ENCODE measurements around the gene KAT6B.

DNA sequence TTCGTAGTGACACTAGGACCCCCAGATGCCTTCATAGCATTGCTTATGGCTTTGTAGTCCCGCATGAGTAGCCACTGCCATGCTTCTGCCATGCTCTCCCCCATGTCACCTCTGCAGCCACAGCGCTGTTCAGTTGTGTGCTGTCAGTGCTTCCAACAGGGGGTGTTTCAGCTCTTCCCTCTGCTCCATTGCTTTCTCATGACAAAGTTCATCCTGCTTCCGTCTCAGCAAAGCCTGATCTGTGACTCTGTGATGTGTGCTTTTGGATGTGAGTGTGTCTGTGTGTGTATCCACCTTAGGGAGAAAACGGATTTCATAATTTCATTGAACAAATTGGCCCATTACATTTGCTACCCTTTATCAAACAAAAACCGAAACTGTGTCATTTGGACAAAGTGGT is 150.2 kb downstream of the KAT6B start:
- TF ChIP-seq GTF2F1 (IDR thresholded peaks at IDR 0.05; ENCODE audit: borderline replicate concordance, low read depth, low read length) = no peak
- TF ChIP-seq POLR2A (IDR thresholded peaks at IDR 0.05; ENCODE audit: control extremely low read depth in 1 of 2, low read depth in 2 of 2, low read length in 2 of 2) = no peak
- TF ChIP-seq, protein P1, sequence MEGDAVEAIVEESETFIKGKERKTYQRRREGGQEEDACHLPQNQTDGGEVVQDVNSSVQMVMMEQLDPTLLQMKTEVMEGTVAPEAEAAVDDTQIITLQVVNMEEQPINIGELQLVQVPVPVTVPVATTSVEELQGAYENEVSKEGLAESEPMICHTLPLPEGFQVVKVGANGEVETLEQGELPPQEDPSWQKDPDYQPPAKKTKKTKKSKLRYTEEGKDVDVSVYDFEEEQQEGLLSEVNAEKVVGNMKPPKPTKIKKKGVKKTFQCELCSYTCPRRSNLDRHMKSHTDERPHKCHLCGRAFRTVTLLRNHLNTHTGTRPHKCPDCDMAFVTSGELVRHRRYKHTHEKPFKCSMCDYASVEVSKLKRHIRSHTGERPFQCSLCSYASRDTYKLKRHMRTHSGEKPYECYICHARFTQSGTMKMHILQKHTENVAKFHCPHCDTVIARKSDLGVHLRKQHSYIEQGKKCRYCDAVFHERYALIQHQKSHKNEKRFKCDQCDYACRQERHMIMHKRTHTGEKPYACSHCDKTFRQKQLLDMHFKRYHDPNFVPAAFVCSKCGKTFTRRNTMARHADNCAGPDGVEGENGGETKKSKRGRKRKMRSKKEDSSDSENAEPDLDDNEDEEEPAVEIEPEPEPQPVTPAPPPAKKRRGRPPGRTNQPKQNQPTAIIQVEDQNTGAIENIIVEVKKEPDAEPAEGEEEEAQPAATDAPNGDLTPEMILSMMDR (IDR thresholded peaks at IDR 0.05; ENCODE audit: control extremely low read depth in 1 of 3, insufficient read depth in 1 of 3, low read depth in 1 of 3, low read length in 3 of 3) = peak; percentile 43 to 49 (median 45)
- no peak for TF ChIP-seq YY1 (IDR thresholded peaks at IDR 0.05; ENCODE audit: low read depth, low read length)
- TF ChIP-seq EZH2 (IDR thresholded peaks at IDR 0.05; ENCODE audit: low read depth, low read length, severe bottlenecking) = no peak
- no peak for TF ChIP-seq HDAC2 (IDR thresholded peaks at IDR 0.05; ENCODE audit: borderline replicate concordance in 1 of 2, low read depth in 2 of 2, low read length in 2 of 2)
- no peak for TF ChIP-seq SUZ12 (IDR thresholded peaks at IDR 0.05; ENCODE audit: low read length)
- TF ChIP-seq TBP (IDR thresholded peaks at IDR 0.05; ENCODE audit: low read depth, low read length) = no peak

Data from H1 (cell line).